Measurements from ENCODE around the gene ERGIC2.

ERGIC2 gene

GRCh38 chr12:29288031-29288430 is 92.9 kb downstream of the ERGIC2 start:
- in situ Hi-C loops (cut with HindIII; ENCODE audit: low pct_ligation_motif_present, low sequenced_read_pairs) = no loop called here
- no peaks in the 10 kb centered on the region for H3K27me3 ChIP-seq (replicated peaks)
- TF ChIP-seq CTCF (IDR thresholded peaks at IDR 0.05; ENCODE audit: low read depth, low read length, missing control alignments) = no peak
- DNase-seq = no peak
- H3K36me3 ChIP-seq (replicated peaks) = no peaks in the 10 kb centered on the region
- H3K4me3 ChIP-seq (ENCODE audit: low read depth, low read length) = no peak overlapping the region
- no peak overlapping the region for H3K27ac ChIP-seq

- Histone ChIP-seq H3K27ac (no peak overlapping the region), H3K36me3 (replicated peaks) (no peaks in the 10 kb centered on the region), H3K27me3 (replicated peaks) (no peaks in the 10 kb centered on the region), H3K4me3 (ENCODE audit: low read depth, low read length) (no peak overlapping the region)
- TF ChIP-seq CTCF (IDR thresholded peaks at IDR 0.05; ENCODE audit: low read depth, low read length, missing control alignments) = no peak
- no peak for DNase-seq
- in situ Hi-C loops (cut with HindIII; ENCODE audit: low pct_ligation_motif_present, low sequenced_read_pairs) = no loop called here
Measured at GRCh38 chr12:29287622-29288021, 93.3 kb downstream of the ERGIC2 start.

Data from brain microvascular endothelial cell (primary cell).